ENCODE results near the gene SPRYD7. TPM values are rescaled to one million over a fixed set of nuclear protein-coding genes. Genes with fewer than 3 reads are reported as not detected.

SPRYD7 gene
- total and polyA plus RNA-seq, 2 donors (not counting 1 experiment from before 2014, with no cell fraction given), result 5.9 to 6.6 TPM

DNA sequence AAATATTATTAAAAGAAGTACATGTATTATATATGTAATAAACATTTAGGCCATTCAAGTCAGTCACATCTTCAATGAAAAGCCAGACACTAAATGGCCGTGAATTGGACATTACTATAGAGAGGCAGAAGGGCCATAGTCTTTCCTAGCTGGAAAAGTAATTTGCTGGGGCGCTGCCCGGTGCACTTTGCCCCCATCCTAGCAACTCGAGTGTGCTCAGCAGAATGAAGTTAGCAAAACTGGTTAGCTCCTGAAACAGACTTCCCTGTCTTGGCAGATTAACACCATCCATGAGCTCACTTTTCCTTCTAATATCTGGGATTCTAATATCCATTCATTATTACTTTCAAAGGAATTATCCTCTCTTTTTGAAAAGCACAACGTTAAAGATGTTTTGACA is 2.8 kb upstream of the SPRYD7 start:
- no peak overlapping the region for H3K4me2 ChIP-seq (ENCODE audit: extremely low read depth, insufficient read depth, low read length)
- H3K9ac ChIP-seq (ENCODE audit: insufficient read depth, low read length), result no peak overlapping the region
- H3K4me1 ChIP-seq (ENCODE audit: control insufficient read depth, extremely low read depth, insufficient read depth, low read length), result no peaks in the 10 kb centered on the region
- no peaks in the 10 kb centered on the region for H4K20me1 ChIP-seq (ENCODE audit: control insufficient read depth, extremely low read depth, insufficient read depth, low read length)
- no peaks in the 10 kb centered on the region for H3K27me3 ChIP-seq (ENCODE audit: control insufficient read depth, insufficient read depth, low read length)
- H3K36me3 ChIP-seq (ENCODE audit: control insufficient read depth, insufficient read depth, low read length), result no peaks in the 10 kb centered on the region
- no peak overlapping the region for H3K4me3 ChIP-seq (replicated peaks in 1 of 4; ENCODE audit: control extremely low read depth in 1 of 4, insufficient read depth in 1 of 4, low read depth in 3 of 4, low read length in 4 of 4)
- H2AFZ ChIP-seq (ENCODE audit: low read length), result no peak overlapping the region
- peak in 1 of 2 donors; percentile 11 for DNase-seq (ENCODE audit: low read depth in 2 of 2)
- H3K79me2 ChIP-seq (ENCODE audit: control insufficient read depth, insufficient read depth, low read length), result peaks cover 10% of the 10 kb centered on the region
- TF ChIP-seq EZH2 (IDR thresholded peaks at IDR 0.05; ENCODE audit: low read length, missing control alignments), result no peak
- TF ChIP-seq, protein P1, sequence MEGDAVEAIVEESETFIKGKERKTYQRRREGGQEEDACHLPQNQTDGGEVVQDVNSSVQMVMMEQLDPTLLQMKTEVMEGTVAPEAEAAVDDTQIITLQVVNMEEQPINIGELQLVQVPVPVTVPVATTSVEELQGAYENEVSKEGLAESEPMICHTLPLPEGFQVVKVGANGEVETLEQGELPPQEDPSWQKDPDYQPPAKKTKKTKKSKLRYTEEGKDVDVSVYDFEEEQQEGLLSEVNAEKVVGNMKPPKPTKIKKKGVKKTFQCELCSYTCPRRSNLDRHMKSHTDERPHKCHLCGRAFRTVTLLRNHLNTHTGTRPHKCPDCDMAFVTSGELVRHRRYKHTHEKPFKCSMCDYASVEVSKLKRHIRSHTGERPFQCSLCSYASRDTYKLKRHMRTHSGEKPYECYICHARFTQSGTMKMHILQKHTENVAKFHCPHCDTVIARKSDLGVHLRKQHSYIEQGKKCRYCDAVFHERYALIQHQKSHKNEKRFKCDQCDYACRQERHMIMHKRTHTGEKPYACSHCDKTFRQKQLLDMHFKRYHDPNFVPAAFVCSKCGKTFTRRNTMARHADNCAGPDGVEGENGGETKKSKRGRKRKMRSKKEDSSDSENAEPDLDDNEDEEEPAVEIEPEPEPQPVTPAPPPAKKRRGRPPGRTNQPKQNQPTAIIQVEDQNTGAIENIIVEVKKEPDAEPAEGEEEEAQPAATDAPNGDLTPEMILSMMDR (conservative IDR thresholded peaks at IDR 0.05 in 1 of 2, IDR thresholded peaks at IDR 0.05 in 1 of 2; ENCODE audit: low read depth in 1 of 2, low read length in 2 of 2), result no peak
- H3K27ac ChIP-seq (ENCODE audit: insufficient read depth, low read length), result no peak overlapping the region
- no peaks in the 10 kb centered on the region for H3K9me3 ChIP-seq (ENCODE audit: control insufficient read depth, insufficient read depth, low read depth, low read length)

GRCh38 chr13:49938314-49938713 is 2.2 kb upstream of the SPRYD7 start:
- Histone ChIP-seq H3K9ac (ENCODE audit: insufficient read depth, low read length) (no peak overlapping the region), H3K79me2 (ENCODE audit: control insufficient read depth, insufficient read depth, low read length) (peaks cover 10% of the 10 kb centered on the region), H3K27me3 (ENCODE audit: control insufficient read depth, insufficient read depth, low read length) (no peaks in the 10 kb centered on the region), H4K20me1 (ENCODE audit: control insufficient read depth, extremely low read depth, insufficient read depth, low read length) (no peaks in the 10 kb centered on the region), H3K4me3 (replicated peaks in 1 of 4; ENCODE audit: control extremely low read depth in 1 of 4, insufficient read depth in 1 of 4, low read depth in 3 of 4, low read length in 4 of 4) (no peak overlapping the region), H2AFZ (ENCODE audit: low read length) (no peak overlapping the region), H3K36me3 (ENCODE audit: control insufficient read depth, insufficient read depth, low read length) (no peaks in the 10 kb centered on the region), H3K4me1 (ENCODE audit: control insufficient read depth, extremely low read depth, insufficient read depth, low read length) (no peaks in the 10 kb centered on the region), H3K4me2 (ENCODE audit: extremely low read depth, insufficient read depth, low read length) (no peak overlapping the region), H3K9me3 (ENCODE audit: control insufficient read depth, insufficient read depth, low read depth, low read length) (no peaks in the 10 kb centered on the region), H3K27ac (ENCODE audit: insufficient read depth, low read length) (no peak overlapping the region)
- TF ChIP-seq EZH2 (IDR thresholded peaks at IDR 0.05; ENCODE audit: low read length, missing control alignments), result no peak
- TF ChIP-seq, protein P1 (conservative IDR thresholded peaks at IDR 0.05 in 1 of 2, IDR thresholded peaks at IDR 0.05 in 1 of 2; ENCODE audit: low read depth in 1 of 2, low read length in 2 of 2), result no peak
- no peak for DNase-seq (ENCODE audit: low read depth in 2 of 2)

GRCh38 chr13:49936968-49937273 is 781 bp upstream of the SPRYD7 start:
- no peaks in the 10 kb centered on the region for H3K9me3 ChIP-seq (ENCODE audit: control insufficient read depth, insufficient read depth, low read depth, low read length)
- TF ChIP-seq, protein P1 (conservative IDR thresholded peaks at IDR 0.05 in 1 of 2, IDR thresholded peaks at IDR 0.05 in 1 of 2; ENCODE audit: low read depth in 1 of 2, low read length in 2 of 2), result no peak
- TF ChIP-seq EZH2 (IDR thresholded peaks at IDR 0.05; ENCODE audit: low read length, missing control alignments), result no peak
- no peak for DNase-seq (ENCODE audit: low read depth in 2 of 2)

More at GRCh38 chr13:49936968-49937273, 781 bp upstream of the SPRYD7 start:
- peaks cover 14% of the 10 kb centered on the region for H3K79me2 ChIP-seq (ENCODE audit: control insufficient read depth, insufficient read depth, low read length)
- peak overlapping the region; percentile 9 for H3K27ac ChIP-seq (ENCODE audit: insufficient read depth, low read length)
- peak overlapping the region; percentile 76 to 97 (median 87) for H3K4me3 ChIP-seq (replicated peaks in 1 of 4; ENCODE audit: control extremely low read depth in 1 of 4, insufficient read depth in 1 of 4, low read depth in 3 of 4, low read length in 4 of 4)
- H2AFZ ChIP-seq (ENCODE audit: low read length), result peak overlapping the region; percentile 97
- peak overlapping the region; percentile 92 for H3K4me2 ChIP-seq (ENCODE audit: extremely low read depth, insufficient read depth, low read length)
- no peaks in the 10 kb centered on the region for H3K36me3 ChIP-seq (ENCODE audit: control insufficient read depth, insufficient read depth, low read length)
- H4K20me1 ChIP-seq (ENCODE audit: control insufficient read depth, extremely low read depth, insufficient read depth, low read length), result no peaks in the 10 kb centered on the region
- H3K27me3 ChIP-seq (ENCODE audit: control insufficient read depth, insufficient read depth, low read length), result no peaks in the 10 kb centered on the region
- no peaks in the 10 kb centered on the region for H3K4me1 ChIP-seq (ENCODE audit: control insufficient read depth, extremely low read depth, insufficient read depth, low read length)
- peak overlapping the region; percentile 42 for H3K9ac ChIP-seq (ENCODE audit: insufficient read depth, low read length)

All from fibroblast of lung (primary cell).